ENCODE data around the gene ITPKB.
A peak's percentile ranks its signal among the peaks of the same experiment; 100 is the strongest.

The ITPKB gene

DNA sequence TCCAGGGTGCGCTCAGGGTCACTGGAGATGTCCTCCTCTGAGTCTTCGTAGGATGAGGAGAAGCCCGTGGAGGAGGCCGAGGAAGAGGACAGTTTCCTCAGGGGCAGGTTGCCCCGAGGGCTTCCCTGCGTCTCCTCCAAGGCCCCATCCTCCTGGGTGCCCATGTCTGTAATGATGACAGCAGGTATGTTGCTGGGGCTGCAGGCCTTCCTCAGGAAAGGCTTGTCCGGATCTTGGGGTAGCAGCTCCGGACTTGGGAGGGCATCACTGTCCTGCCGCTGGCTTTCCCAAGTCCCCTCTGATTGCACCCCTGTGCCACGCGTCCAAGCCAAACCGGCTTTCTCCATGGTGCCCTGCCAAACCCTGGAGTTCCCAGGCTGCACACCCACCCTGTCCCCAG is 3.5 kb downstream of the ITPKB start:
- H3K23ac ChIP-seq (ENCODE audit: low read depth, low read length, poor library complexity) = peak overlapping the region; percentile 58
- H4K8ac ChIP-seq (ENCODE audit: low read depth, low read length) = no peak overlapping the region
- no peak overlapping the region for H3K27ac ChIP-seq (replicated peaks; ENCODE audit: low read length)
- peak overlapping the region; percentile 13 for H3K9ac ChIP-seq (ENCODE audit: low read depth, low read length, poor library complexity)
- H3K4ac ChIP-seq (ENCODE audit: low read length) = no peak overlapping the region
- H3K79me1 ChIP-seq (ENCODE audit: low read depth, low read length) = no peaks in the 10 kb centered on the region
- no peak overlapping the region for H2BK120ac ChIP-seq (ENCODE audit: low read depth, low read length)
- WGBS, 2 donors (ENCODE audit: extremely low coverage in 2 of 2, insufficient read length in 2 of 2, insufficient replicate concordance in 1 of 2) = no CpG with 5 or more reads among the region's 12 CpGs
- H2BK15ac ChIP-seq (ENCODE audit: low read length) = no peak overlapping the region
- H3K27me3 ChIP-seq (ENCODE audit: control insufficient read depth in 3 of 3, insufficient read depth in 3 of 3, low read depth in 1 of 3, low read length in 3 of 3) = peaks cover 0 to 27% (median 0%) of the 10 kb centered on the region in 3 experiments
- H2BK12ac ChIP-seq (ENCODE audit: low read length) = no peak overlapping the region
- no peak overlapping the region for H4K91ac ChIP-seq (ENCODE audit: low read depth, low read length, poor library complexity)
- peak overlapping the region; percentile 88 for H2AK5ac ChIP-seq (ENCODE audit: low read depth, low read length)
- H3K4me3 ChIP-seq (ENCODE audit: low read length in 2 of 2) = no peak overlapping the region
- no peak overlapping the region for H2BK5ac ChIP-seq (ENCODE audit: low read length)
- H3K18ac ChIP-seq (ENCODE audit: low read length) = no peak overlapping the region
- peaks cover 8 to 44% of the 10 kb centered on the region in 2 donors for H3K36me3 ChIP-seq (replicated peaks in 1 of 2; ENCODE audit: control insufficient read depth in 2 of 2, insufficient read depth in 2 of 2, low read length in 2 of 2)
- no peak overlapping the region for H3K14ac ChIP-seq (ENCODE audit: low read length)
- no peak overlapping the region for H3K4me2 ChIP-seq (ENCODE audit: insufficient read depth, low read length, poor library complexity, severe bottlenecking)
- H3K9me3 ChIP-seq (replicated peaks in 1 of 2; ENCODE audit: control insufficient read depth in 2 of 2, insufficient read depth in 1 of 2, low read depth in 1 of 2, low read length in 2 of 2) = no peaks in the 10 kb centered on the region
- H2AFZ ChIP-seq (ENCODE audit: low read length) = no peak overlapping the region
- no peak for DNase-seq (ENCODE audit: low spot score)
- peaks cover 11 to 17% of the 10 kb centered on the region in 2 donors for H3K4me1 ChIP-seq (ENCODE audit: control insufficient read depth in 2 of 2, insufficient read depth in 1 of 2, low read depth in 1 of 2, low read length in 2 of 2)

- DNase-seq (ENCODE audit: low spot score) = no peak
- Histone ChIP-seq H3K4ac (ENCODE audit: low read length) (no peak overlapping the region), H2AFZ (ENCODE audit: low read length) (no peak overlapping the region)
These were observed 4.4 kb downstream of the ITPKB start for GRCh38 chr1:226734611-226735153.

GRCh38 chr1:226733876-226734275 is 5.2 kb downstream of the ITPKB start:
- no peak overlapping the region for H3K23ac ChIP-seq (ENCODE audit: low read depth, low read length, poor library complexity)
- no peak overlapping the region for H3K4me3 ChIP-seq (ENCODE audit: low read length in 2 of 2)
- H4K8ac ChIP-seq (ENCODE audit: low read depth, low read length) = no peak overlapping the region
- H2AFZ ChIP-seq (ENCODE audit: low read length) = no peak overlapping the region
- no peaks in the 10 kb centered on the region for H3K79me1 ChIP-seq (ENCODE audit: low read depth, low read length)
- H3K36me3 ChIP-seq (replicated peaks in 1 of 2; ENCODE audit: control insufficient read depth in 2 of 2, insufficient read depth in 2 of 2, low read length in 2 of 2) = peaks cover 8 to 49% of the 10 kb centered on the region in 2 donors
- H2BK120ac ChIP-seq (ENCODE audit: low read depth, low read length) = no peak overlapping the region
- peaks cover 3 to 15% of the 10 kb centered on the region in 2 donors for H3K4me1 ChIP-seq (ENCODE audit: control insufficient read depth in 2 of 2, insufficient read depth in 1 of 2, low read depth in 1 of 2, low read length in 2 of 2)
- H4K91ac ChIP-seq (ENCODE audit: low read depth, low read length, poor library complexity) = no peak overlapping the region
- WGBS, 2 donors (ENCODE audit: extremely low coverage in 2 of 2, insufficient read length in 2 of 2, insufficient replicate concordance in 1 of 2) = no CpG with 5 or more reads among the region's 4 CpGs
- no peak overlapping the region for H2BK15ac ChIP-seq (ENCODE audit: low read length)
- no peak overlapping the region for H3K9ac ChIP-seq (ENCODE audit: low read depth, low read length, poor library complexity)
- H3K4ac ChIP-seq (ENCODE audit: low read length) = no peak overlapping the region
- H2BK5ac ChIP-seq (ENCODE audit: low read length) = no peak overlapping the region
- DNase-seq (ENCODE audit: low spot score) = no peak
- H3K4me2 ChIP-seq (ENCODE audit: insufficient read depth, low read length, poor library complexity, severe bottlenecking) = no peak overlapping the region
- H3K27me3 ChIP-seq (ENCODE audit: control insufficient read depth in 3 of 3, insufficient read depth in 3 of 3, low read depth in 1 of 3, low read length in 3 of 3) = peaks cover 0 to 24% (median 0%) of the 10 kb centered on the region in 3 experiments
- no peak overlapping the region for H2BK12ac ChIP-seq (ENCODE audit: low read length)
- no peak overlapping the region for H3K14ac ChIP-seq (ENCODE audit: low read length)
- no peak overlapping the region for H3K18ac ChIP-seq (ENCODE audit: low read length)
- H3K9me3 ChIP-seq (replicated peaks in 1 of 2; ENCODE audit: control insufficient read depth in 2 of 2, insufficient read depth in 1 of 2, low read depth in 1 of 2, low read length in 2 of 2) = no peaks in the 10 kb centered on the region
- H3K27ac ChIP-seq (replicated peaks; ENCODE audit: low read length) = no peak overlapping the region
- H2AK5ac ChIP-seq (ENCODE audit: low read depth, low read length) = no peak overlapping the region

More at GRCh38 chr1:226734611-226735153, 4.4 kb downstream of the ITPKB start:
- H4K8ac ChIP-seq (ENCODE audit: low read depth, low read length) = no peak overlapping the region
- H4K91ac ChIP-seq (ENCODE audit: low read depth, low read length, poor library complexity) = no peak overlapping the region
- no peak overlapping the region for H3K18ac ChIP-seq (ENCODE audit: low read length)
- H3K27ac ChIP-seq (replicated peaks; ENCODE audit: low read length) = no peak overlapping the region
- H3K4me2 ChIP-seq (ENCODE audit: insufficient read depth, low read length, poor library complexity, severe bottlenecking) = no peak overlapping the region
- no peak overlapping the region for H2BK12ac ChIP-seq (ENCODE audit: low read length)
- no peak overlapping the region for H2BK15ac ChIP-seq (ENCODE audit: low read length)
- H3K79me1 ChIP-seq (ENCODE audit: low read depth, low read length) = no peaks in the 10 kb centered on the region
- WGBS, 2 donors (ENCODE audit: extremely low coverage in 2 of 2, insufficient read length in 2 of 2, insufficient replicate concordance in 1 of 2) = no CpG with 5 or more reads among the region's 3 CpGs
- no peaks in the 10 kb centered on the region for H3K9me3 ChIP-seq (replicated peaks in 1 of 2; ENCODE audit: control insufficient read depth in 2 of 2, insufficient read depth in 1 of 2, low read depth in 1 of 2, low read length in 2 of 2)
- H2BK5ac ChIP-seq (ENCODE audit: low read length) = no peak overlapping the region
- peaks cover 8 to 49% of the 10 kb centered on the region in 2 donors for H3K36me3 ChIP-seq (replicated peaks in 1 of 2; ENCODE audit: control insufficient read depth in 2 of 2, insufficient read depth in 2 of 2, low read length in 2 of 2)
- H2BK120ac ChIP-seq (ENCODE audit: low read depth, low read length) = no peak overlapping the region
- H2AK5ac ChIP-seq (ENCODE audit: low read depth, low read length) = no peak overlapping the region
- H3K23ac ChIP-seq (ENCODE audit: low read depth, low read length, poor library complexity) = no peak overlapping the region
- H3K4me1 ChIP-seq (ENCODE audit: control insufficient read depth in 2 of 2, insufficient read depth in 1 of 2, low read depth in 1 of 2, low read length in 2 of 2) = peaks cover 5 to 17% of the 10 kb centered on the region in 2 donors
- H3K9ac ChIP-seq (ENCODE audit: low read depth, low read length, poor library complexity) = no peak overlapping the region
- H3K27me3 ChIP-seq (ENCODE audit: control insufficient read depth in 3 of 3, insufficient read depth in 3 of 3, low read depth in 1 of 3, low read length in 3 of 3) = peaks cover 0 to 24% (median 0%) of the 10 kb centered on the region in 3 experiments
- no peak overlapping the region for H3K14ac ChIP-seq (ENCODE audit: low read length)
- no peak overlapping the region for H3K4me3 ChIP-seq (ENCODE audit: low read length in 2 of 2)

- Histone ChIP-seq H2BK12ac (ENCODE audit: low read length) (no peak overlapping the region), H3K23ac (ENCODE audit: low read depth, low read length, poor library complexity) (no peak overlapping the region), H3K4ac (ENCODE audit: low read length) (no peak overlapping the region), H2BK120ac (ENCODE audit: low read depth, low read length) (no peak overlapping the region), H4K91ac (ENCODE audit: low read depth, low read length, poor library complexity) (no peak overlapping the region), H2AK5ac (ENCODE audit: low read depth, low read length) (no peak overlapping the region), H3K14ac (ENCODE audit: low read length) (no peak overlapping the region), H3K4me1 (ENCODE audit: control insufficient read depth in 2 of 2, insufficient read depth in 1 of 2, low read depth in 1 of 2, low read length in 2 of 2) (peaks cover 3 to 15% of the 10 kb centered on the region in 2 donors), H3K27me3 (ENCODE audit: control insufficient read depth in 3 of 3, insufficient read depth in 3 of 3, low read depth in 1 of 3, low read length in 3 of 3) (peaks cover 0 to 19% (median 0%) of the 10 kb centered on the region in 3 experiments), H2BK15ac (ENCODE audit: low read length) (no peak overlapping the region), H3K9ac (ENCODE audit: low read depth, low read length, poor library complexity) (no peak overlapping the region), H3K18ac (ENCODE audit: low read length) (no peak overlapping the region), H3K4me3 (ENCODE audit: low read length in 2 of 2) (no peak overlapping the region), H2BK5ac (ENCODE audit: low read length) (no peak overlapping the region), H3K27ac (replicated peaks; ENCODE audit: low read length) (no peak overlapping the region), H3K9me3 (replicated peaks in 1 of 2; ENCODE audit: control insufficient read depth in 2 of 2, insufficient read depth in 1 of 2, low read depth in 1 of 2, low read length in 2 of 2) (no peaks in the 10 kb centered on the region), H3K79me1 (ENCODE audit: low read depth, low read length) (no peaks in the 10 kb centered on the region), H3K4me2 (ENCODE audit: insufficient read depth, low read length, poor library complexity, severe bottlenecking) (no peak overlapping the region), H3K36me3 (replicated peaks in 1 of 2; ENCODE audit: control insufficient read depth in 2 of 2, insufficient read depth in 2 of 2, low read length in 2 of 2) (peaks cover 8 to 49% of the 10 kb centered on the region in 2 donors), H4K8ac (ENCODE audit: low read depth, low read length) (no peak overlapping the region), H2AFZ (ENCODE audit: low read length) (no peak overlapping the region)
- WGBS, 2 donors (ENCODE audit: extremely low coverage in 2 of 2, insufficient read length in 2 of 2, insufficient replicate concordance in 1 of 2) = no CpG with 5 or more reads among the region's 4 CpGs
- no peak for DNase-seq (ENCODE audit: low spot score)
These were observed 5.8 kb downstream of the ITPKB start for GRCh38 chr1:226733304-226733703.
